HL-60/S4 treated with retinoic acid at 250 ng/mL for 4 days and 3 days (cell line): ENCODE data around the gene CNOT9.
"Not testable (repeated sequence)": the region's sequence is repeated elsewhere in the genome, so short reads cannot be mapped to it uniquely, and the experiment has no call there.

ENCODE experiments used
- in situ Hi-C: fragments of 300-500 bp; cut with MboI; formaldehyde crosslinking; loops from 2 replicates; pipeline ENCODE4 v1.7.0; 2022; ENCODE audit warnings: low sequenced_read_pairs

CNOT9 gene, protein sequence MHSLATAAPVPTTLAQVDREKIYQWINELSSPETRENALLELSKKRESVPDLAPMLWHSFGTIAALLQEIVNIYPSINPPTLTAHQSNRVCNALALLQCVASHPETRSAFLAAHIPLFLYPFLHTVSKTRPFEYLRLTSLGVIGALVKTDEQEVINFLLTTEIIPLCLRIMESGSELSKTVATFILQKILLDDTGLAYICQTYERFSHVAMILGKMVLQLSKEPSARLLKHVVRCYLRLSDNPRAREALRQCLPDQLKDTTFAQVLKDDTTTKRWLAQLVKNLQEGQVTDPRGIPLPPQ

DNA sequence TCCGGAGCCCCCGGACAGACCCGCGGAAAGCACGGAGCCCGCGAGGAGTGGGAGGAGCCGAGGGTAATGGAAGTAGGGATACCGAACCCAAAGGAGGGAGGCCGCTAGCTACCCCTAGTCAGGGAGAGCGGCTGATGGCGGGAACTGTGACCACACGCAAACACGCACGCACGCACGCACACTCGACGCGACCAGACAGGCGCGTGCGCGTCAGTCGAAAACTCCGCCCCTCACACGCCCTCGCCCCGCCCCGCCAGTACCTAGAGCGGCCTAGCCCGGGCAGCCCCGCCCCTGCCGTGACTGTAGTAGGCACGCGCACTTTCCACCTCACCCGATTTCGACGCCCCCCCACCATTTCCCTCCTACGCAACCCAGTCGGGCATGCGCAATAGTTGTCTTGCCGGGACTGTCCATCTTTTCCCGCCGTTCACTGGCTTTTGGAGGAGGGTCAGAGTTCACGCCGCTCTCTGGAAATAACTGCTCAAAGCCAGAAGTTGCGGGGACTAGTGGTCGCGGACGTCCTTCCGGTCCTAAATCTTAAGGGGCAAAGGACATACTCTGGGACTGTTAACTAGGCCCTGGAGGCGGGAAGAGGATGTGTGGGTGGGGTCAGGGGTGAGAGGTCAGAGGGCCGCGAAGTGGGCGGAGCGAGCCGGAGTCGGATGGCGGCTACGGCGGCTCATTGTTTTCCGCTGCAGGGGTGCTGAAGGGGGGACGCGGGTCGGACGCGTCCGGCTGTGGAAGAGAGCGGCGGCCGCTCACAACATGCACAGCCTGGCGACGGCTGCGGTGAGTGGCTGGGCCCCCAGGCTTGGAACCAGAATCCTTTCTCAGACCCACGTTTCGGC lies at the start of gene CNOT9, which contains the start of gene USP37:
Gene CNOT9 (plus strand): TSS at position 650 of the 848 bp plus-strand sequence. CDS start 116 bp downstream, at position 766.
Gene USP37 (minus strand): TSS at position 162 of the 848 bp plus-strand sequence. CDS start 9,698 bp downstream, outside the sequence.
- in situ Hi-C loops = no loop called here

DNA sequence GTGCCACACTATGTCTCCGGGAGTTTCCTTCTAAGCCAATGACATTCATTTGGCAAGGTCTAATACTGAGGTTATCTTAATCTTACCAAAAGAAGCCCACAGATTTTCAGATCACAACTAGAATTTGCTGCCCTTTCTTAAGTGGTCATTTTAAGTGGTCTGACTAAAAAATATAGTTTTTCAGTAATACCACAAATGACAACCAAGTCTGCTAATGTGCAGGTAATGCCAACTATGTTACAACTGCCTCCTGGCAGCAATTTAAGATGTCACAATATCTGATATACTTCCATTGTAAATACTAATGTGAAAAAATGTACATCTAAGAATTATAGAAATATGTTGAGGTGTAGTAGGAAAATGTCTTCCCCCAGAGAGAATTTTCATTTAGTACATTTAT lies 49.8 kb upstream of the CNOT9 start:
- in situ Hi-C loops = no loop called here

DNA sequence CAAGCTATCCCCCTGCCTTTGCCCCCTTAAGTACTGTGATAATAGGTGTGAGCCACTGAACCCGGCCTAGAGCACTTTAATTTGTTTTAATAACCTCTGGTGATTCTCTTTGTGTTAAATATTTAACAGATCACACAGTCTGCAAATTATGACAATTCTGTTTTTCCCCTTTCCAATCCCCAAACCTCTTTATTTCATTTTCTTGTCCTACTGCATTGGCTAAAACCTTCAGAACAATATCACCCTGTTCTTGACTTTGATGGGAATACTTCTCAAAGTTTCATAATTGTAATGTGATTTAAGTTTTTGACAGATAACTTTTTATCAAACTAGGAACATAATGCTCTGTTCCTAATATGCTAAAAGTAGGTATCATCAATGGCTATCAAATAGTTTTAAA lies 45.0 kb upstream of the CNOT9 start:
- in situ Hi-C loops = no loop called here

DNA sequence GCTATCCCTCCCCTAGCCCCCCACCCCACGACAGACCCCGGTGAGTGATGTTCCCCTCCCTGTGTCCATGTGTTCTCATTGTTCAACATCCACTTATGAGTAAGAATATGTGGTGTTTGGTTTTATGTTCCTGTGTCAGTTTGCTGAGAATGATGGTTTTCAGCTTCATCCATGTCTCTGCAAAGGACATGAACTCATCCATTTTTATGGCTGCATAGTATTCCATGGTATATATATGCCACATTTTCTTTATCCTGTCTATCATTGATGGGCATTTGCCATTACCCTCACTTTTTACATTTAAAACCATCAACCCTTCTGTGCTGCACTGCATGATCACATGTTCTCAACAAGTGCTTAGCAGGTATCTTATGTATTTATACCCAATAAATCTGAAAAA lies 40.2 kb upstream of the CNOT9 start:
- in situ Hi-C loops = not testable (repeated sequence)

DNA sequence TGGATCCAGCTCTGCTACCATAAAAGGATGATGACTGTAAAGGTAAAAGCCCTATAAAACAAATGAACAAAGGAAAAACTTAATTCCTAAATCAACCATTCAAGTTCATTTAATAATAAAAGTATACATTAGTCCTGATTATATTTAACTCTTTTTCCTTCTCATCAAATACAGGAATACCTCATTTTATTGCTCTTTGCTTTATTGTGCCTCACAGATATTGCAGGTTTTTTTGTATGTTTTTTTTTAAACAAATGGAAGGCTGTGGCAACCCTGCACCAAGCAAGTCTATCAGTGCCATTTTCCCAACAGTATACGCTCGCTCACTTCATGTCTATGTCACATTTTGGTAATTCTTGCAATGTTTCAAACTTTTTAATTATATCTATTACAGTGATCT lies 38.6 kb upstream of the CNOT9 start:
- in situ Hi-C loops = no loop called here

DNA sequence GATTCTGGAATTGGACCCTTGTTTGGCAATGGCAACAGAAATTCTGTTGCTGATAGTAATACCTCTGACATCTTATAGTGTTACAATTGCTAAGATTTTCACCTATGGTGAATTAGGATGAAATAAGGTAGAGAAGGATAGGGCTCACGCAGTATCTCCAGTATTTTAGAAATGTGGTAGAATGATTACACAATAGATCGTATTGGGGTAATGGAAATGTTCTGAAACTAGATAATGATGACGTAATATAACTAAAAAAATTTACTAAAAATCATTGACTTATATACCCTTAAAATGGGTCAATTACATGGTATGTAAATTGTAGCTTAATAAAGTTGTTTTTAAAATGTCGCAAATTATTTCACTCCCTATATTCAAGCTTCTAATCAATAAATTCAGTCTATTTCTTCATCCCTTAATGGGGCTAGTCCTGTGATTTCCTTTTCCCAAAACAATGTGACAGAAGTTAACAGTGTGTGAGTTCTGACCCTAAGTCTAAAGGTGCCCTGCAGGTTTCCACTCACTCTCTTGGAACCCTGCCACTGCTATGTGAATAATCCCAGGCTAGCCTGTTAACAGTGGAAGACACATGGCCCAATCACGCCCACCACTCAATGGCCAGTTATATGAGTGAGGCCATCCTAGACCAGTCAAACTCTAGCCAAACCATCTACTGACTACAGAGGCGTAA lies 31.7 kb upstream of the CNOT9 start:
- in situ Hi-C loops = no loop called here

DNA sequence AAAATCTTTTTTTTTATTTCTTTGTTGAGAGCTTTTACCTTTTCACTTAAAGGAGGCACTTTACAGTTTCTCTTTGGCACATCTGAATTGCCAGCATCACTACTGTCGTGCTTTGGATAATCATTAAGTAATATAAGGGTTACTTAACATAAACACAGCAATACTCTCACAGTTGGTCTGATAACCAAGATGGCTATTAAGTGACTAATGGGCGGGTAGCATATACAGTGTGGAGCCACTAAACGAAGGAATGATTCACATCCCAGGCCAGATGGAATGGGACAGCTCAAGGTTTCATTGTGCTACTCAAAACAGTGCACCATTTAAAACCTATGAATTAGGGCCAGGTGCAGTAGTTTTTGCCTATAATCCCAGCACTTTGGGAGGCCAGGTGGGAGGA lies 28.6 kb upstream of the CNOT9 start:
- in situ Hi-C loops = no loop called here

DNA sequence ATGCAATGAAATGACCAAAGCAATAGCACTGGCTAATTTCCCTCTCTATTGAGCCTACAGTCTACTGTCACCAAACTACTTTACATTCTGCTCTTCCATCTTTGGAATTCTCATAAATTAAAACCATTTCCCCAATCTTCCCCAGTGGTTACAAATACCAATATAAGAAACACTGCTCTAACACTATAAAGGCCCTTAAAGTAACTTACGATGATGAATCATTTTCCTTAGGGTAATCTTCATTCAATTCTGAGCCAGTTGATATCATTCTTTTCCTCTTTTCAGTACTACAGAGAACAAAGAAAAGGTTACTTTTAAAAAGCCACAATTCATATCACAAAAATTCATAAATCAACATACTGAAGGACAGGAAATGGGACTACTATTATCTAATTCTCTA lies 22.6 kb upstream of the CNOT9 start:
- in situ Hi-C loops = no loop called here

DNA sequence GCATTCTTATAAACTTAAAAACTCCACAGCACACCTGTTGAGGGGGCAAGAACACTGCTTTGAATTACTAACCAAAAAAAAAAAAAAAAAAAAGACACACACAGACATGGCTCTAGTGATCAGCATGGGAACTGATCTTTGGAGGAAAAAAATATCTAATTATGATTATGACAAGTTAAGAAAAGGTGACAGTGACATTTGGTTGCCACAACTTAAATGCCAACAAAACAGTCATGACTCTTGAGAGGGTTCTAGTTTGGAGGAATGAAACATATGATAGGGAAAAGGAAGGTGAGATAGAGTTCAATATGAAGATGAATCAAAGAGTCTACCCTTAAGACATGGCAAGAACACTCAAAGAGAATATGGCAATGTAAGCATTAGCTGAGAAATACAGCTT lies 21.1 kb upstream of the CNOT9 start:
- in situ Hi-C loops = no loop called here

DNA sequence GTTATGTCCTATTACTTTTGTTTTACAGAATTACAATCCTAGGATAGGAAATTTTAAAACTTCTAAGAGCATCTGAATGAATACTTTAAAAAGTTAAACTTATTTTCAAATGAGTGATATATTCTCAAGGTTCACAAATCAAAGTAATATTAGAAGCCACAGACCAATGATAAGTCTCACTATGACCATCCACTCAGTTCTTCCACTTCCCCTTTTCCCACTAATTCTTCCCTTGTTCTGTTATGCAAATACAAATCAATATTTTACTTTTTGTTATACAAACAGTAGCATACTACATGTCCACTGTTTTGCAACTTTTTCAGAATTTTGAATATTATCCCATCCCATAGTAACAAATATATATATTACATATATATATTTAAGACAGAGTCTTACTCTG lies 20.7 kb upstream of the CNOT9 start:
- in situ Hi-C loops = no loop called here

DNA sequence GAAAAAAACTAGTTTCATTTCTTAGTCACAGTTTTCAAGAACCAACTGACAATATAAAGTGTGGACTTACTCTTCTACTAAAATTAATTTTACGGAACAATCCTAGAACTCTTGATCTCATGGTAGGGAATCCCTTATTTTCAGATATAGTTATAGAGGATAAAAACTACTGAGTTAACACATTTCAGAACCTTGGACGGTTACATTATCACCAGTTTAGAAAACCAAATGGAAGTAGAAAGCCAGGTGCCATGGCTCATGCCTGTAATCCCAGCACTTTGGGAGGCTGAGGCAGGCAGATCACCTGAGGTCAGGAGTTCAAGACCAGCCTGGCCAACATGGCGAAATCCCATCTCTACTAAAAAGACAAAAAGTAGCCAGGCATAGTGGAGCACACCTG lies 14.4 kb upstream of the CNOT9 start:
- in situ Hi-C loops = not testable (repeated sequence)

DNA sequence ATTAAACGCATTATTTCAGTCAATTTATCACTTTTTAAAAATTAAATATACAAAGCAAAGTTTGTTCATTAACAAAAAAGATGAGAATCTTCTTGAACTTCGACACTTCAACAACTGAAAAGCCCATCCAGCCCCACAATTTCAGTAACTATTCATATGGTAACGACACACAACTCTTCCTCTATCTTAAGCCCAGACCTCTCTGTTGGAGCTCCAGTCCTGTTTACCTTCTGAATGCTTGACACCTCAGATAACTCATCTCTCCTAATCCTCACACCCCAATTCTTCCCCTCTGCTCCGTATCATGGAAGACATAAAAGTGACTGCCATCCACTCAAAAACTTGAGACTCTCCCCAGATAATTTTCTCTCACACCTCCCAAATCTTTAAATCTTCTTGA lies 13.1 kb upstream of the CNOT9 start:
- in situ Hi-C loops = no loop called here

DNA sequence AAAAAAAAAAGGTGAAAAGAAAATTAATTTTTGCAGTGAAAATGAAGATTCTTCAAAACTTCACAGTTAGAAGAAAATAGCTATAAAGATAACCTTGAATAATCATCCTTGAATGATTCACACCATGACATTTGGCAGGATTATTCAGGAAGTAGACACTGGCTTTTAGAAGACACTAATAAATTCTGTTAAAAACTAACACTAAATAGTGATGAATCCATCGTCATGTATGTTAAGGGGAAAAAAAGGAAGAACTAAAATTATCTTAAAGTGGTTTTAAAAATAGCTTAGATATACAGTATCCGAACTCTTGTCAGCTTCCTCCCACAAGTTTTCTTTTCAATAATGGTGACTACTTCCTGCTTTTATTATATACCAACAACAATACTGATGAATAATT lies 10.7 kb upstream of the CNOT9 start:
- in situ Hi-C loops = no loop called here

DNA sequence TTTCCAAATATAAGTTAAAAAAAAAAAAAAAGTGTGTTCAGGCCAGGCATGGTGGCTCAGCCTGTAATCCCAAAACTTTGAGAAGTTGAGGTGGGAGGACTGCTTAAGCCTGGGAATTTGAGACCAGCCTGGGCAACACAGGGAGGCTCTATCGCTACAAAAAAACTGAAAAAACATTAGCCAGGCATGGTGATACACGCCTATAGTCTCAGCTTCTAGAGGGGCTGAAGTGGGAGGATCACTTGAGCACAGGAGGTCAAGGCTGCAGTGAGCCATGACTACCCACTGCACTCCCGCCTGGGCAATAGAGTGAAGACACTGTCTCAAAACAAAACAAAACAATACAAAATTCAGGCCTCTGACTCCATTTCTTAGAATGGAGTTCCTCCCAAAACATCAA lies 9.7 kb upstream of the CNOT9 start:
- in situ Hi-C loops = no loop called here

DNA sequence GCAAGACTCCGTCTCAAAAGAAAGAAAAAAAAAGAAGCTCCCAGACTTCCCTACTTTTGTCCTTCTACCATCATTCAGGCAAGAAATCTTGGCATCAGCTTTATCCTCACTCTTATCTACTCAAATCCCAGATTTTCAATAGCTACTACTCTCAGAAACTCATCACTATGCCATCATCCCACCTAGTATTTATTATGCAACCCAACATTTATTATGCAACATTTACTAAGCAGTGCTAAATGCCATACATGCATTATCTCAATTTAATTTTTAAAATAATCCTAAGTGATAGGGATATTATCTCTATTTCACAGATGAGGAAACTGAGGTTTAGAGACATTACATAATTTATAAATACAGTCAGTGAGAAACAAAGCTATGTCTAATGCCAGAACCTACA lies 4.6 kb upstream of the CNOT9 start:
- in situ Hi-C loops = no loop called here

DNA sequence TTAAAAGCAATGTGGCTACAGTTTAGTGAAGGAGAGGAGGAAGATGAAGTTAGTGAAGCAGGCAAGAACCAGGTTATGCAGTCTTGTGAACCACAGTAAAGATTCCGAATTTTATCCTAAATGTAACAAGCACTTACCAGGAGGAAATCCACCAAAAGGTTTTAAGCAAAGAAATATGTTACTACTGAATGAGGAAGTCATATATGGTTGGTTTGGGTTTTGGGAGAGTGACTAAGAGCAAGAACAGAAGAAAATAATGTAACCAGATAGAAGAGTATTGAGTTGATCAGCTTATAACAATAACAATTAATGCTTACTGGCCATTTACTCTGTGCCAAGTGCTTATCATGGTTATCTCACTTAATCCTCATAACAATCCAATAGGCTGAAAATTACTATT lies 2.3 kb upstream of the CNOT9 start:
- in situ Hi-C loops = no loop called here

DNA sequence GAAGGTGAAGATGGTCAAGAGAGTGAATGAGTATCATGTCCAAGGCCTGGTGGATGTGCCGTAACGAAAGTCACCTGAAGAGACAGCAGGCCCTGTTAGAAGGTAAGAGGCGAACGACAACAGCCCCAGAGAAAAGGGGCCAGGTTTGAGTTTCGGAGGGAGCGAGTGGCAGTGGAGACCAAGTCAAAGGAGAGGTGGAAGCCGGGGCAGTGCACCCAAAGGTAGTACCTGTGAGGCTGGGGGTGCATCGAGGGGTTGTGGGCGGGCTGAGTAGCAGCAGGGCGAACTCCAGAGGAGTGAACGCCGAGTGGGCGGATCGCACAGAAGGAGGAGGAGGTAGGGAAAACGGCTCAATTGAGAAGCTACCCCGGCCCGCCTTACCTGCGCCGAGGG lies 846 bp upstream of the CNOT9 start:
- in situ Hi-C loops = no loop called here

DNA sequence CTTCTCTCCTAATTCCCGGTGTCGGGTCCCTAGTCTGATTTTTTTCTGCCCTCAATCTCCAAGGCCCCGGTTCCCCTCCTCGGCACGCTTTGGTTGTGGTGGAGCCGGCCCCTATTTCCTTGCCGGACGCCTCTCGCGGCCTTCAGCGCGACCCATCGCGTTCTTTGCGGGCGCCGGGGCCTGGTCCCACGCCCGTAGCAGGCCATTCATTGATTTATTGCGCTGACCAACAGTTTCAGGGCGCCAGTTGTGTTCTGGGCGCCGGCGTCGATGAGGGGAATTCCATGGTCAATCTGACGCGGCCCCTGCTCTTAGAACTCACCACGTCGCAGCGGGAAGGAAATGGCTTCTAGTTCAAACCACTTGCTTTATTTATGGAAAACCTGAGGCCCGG lies 396 bp downstream of the CNOT9 start:
- in situ Hi-C loops = no loop called here

DNA sequence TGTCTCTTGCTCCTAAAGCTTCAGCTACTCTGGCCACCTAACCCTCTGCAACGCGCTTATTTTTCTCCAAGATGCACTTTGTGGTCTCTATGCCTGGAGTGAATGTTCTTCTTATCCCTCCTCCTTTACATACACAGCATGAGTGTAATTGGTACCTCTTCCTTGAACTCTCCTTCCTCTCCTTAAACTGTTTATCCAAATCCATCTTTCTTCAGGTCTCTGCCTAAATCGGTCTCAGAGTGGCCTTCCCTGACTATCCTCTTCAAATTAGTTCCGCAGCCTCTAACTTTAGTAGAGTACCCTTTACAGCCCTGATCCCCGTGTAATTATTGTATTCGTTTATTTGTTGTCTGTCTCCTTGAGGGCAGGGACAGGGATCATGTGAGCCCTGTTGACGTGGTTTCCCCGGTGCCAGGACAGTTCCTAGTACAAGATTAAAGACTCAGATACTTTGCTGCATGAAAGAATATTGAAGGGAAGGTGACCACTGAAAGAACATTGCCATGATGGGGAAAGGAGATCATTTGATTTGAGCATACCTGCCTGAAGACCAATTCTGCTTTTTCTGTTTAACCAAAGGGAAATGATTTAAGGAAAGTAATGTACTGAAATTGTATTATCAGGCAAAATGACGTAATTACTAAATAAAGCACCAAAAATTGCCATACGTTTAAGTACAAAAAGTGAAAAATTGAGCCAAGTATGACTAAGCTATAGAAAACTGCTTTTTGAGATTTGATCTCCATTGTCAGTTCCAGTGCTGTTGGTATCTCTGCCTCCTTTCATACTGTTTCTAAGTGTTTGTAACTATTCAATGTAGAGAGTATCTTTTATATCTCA lies 1.2 kb downstream of the CNOT9 start:
- in situ Hi-C loops = no loop called here

DNA sequence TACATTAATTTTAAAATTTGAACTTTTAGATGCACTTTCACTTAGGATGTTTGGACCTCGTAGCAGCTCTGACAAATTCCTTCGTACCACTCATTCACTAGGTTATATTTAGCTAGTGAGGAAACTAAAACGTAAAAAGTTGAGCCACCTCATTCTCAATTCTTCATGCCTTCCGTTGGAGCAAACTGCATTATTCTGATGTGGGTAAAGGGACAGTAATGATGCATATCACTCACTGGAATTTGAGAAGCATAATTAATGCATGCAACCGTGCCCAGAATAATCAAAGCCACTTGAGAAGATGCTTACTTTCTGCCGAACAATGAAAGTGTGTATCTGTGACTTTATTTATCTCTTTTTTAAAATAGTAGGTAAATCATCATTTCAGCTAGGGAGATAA lies 2.2 kb downstream of the CNOT9 start:
- in situ Hi-C loops = no loop called here

DNA sequence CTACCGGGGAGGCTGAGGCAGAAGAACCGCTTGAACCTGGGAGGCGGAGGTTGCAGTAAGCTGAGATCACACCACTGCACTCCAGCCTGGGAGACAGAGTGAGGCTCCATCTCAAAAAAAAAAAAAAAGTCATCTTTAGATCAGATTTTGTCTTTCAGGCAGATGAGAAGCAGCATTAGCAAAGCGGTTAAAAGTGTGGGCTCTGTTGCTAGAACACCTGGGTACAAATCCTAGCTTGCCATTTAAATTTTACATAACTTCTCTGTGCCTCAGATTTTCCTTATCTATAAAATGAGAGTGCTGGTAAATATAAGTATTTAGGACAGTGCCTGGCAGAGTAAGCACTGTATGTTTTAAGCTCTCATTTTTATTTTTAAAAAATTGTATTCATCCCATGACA lies 8.2 kb downstream of the CNOT9 start:
- in situ Hi-C loops = no loop called here
